Measurements from ENCODE around the gene PCGF3.
"Not testable (repeated sequence)": the region's sequence is repeated elsewhere in the genome, so short reads cannot be mapped to it uniquely, and the experiment has no call there.

PCGF3 gene

GRCh38 chr4:703336-704197, 2.1 kb upstream of the PCGF3 start:
- TF ChIP-seq CTCF (IDR thresholded peaks at IDR 0.05): no peak
- Histone ChIP-seq H3K27ac (no peak overlapping the region), H3K27me3 (no peaks in the 10 kb centered on the region), H3K36me3 (no peaks in the 10 kb centered on the region), H3K4me3 (no peak overlapping the region), H3K9me3 (no peaks in the 10 kb centered on the region), H3K4me1 (peaks cover 0 to 31% (median 24%) of the 10 kb centered on the region in 4 donors)
- DNase-seq: no peak
- intact Hi-C loops (cut with DNase I; ENCODE audit: low total_unique reads): loop anchor here (10.0 kb wide), 1 partner anchor 81 kb away; no protein-coding TSS in a partner anchor

GRCh38 chr4:704198-704891, 1.3 kb upstream of the PCGF3 start:
- TF ChIP-seq CTCF (IDR thresholded peaks at IDR 0.05): no peak
- no peak for DNase-seq
- H3K4me1 ChIP-seq: peaks cover 0 to 35% (median 26%) of the 10 kb centered on the region in 4 donors
- intact Hi-C loops (cut with DNase I; ENCODE audit: low total_unique reads): loop anchor here (10.0 kb wide), 1 partner anchor 80 kb away; no protein-coding TSS in a partner anchor
- H3K9me3 ChIP-seq: no peaks in the 10 kb centered on the region
- no peaks in the 10 kb centered on the region for H3K27me3 ChIP-seq
- no peak overlapping the region for H3K4me3 ChIP-seq
- no peaks in the 10 kb centered on the region for H3K36me3 ChIP-seq
- no peak overlapping the region for H3K27ac ChIP-seq

GRCh38 chr4:704971-705277, 708 bp upstream of the PCGF3 start:
- peaks cover 0 to 35% (median 26%) of the 10 kb centered on the region in 4 donors for H3K4me1 ChIP-seq
- no peak for DNase-seq
- no peaks in the 10 kb centered on the region for H3K27me3 ChIP-seq
- no peak for TF ChIP-seq CTCF (IDR thresholded peaks at IDR 0.05)
- H3K4me3 ChIP-seq: peak overlapping the region; percentile 92 to 99
- intact Hi-C loops (cut with DNase I; ENCODE audit: low total_unique reads): loop anchor here (1.0 to 10.0 kb wide), 2 partner anchors 31 to 80 kb away; partner anchors contain the start of genes ATP5ME and MYL5
- no peaks in the 10 kb centered on the region for H3K9me3 ChIP-seq
- no peaks in the 10 kb centered on the region for H3K36me3 ChIP-seq
- H3K27ac ChIP-seq: peak overlapping the region; percentile 86 to 93

GRCh38 chr4:706083-706633, 526 bp downstream of the PCGF3 start:
- not testable (repeated sequence) for H3K9me3 ChIP-seq, DNase-seq, H3K36me3 ChIP-seq, H3K27me3 ChIP-seq
- peaks cover 0 to 35% (median 26%) of the 10 kb centered on the region in 4 donors for H3K4me1 ChIP-seq
- H3K27ac ChIP-seq: peak overlapping the region; percentile 86 to 93
- intact Hi-C loops (cut with DNase I; ENCODE audit: low total_unique reads): loop anchor here (10.0 kb wide), 1 partner anchor 79 kb away; no protein-coding TSS in a partner anchor
- H3K4me3 ChIP-seq: peak overlapping the region; percentile 92 to 99

GRCh38 chr4:706834-707598, 1.4 kb downstream of the PCGF3 start:
- Histone ChIP-seq H3K9me3 (no peaks in the 10 kb centered on the region), H3K4me1 (peaks cover 0 to 35% (median 26%) of the 10 kb centered on the region in 4 donors), H3K27ac (peak overlapping the region; percentile 86 to 93), H3K27me3 (no peaks in the 10 kb centered on the region), H3K36me3 (no peaks in the 10 kb centered on the region), H3K4me3 (peak overlapping the region; percentile 92 to 99)
- intact Hi-C loops (cut with DNase I; ENCODE audit: low total_unique reads): loop anchor here (10.0 kb wide), 1 partner anchor 78 kb away; no protein-coding TSS in a partner anchor
- no peak for TF ChIP-seq CTCF (IDR thresholded peaks at IDR 0.05)
- DNase-seq: no peak
